ENCODE results near the gene TRPM3.

GRCh38 chr9:71090896-71091295 is 30.5 kb downstream of the TRPM3 start:
- no peak for TF ChIP-seq EZH2 (IDR thresholded peaks at IDR 0.05; ENCODE audit: low read depth)
- no peak for TF ChIP-seq CTCF (conservative IDR thresholded peaks at IDR 0.05)
